ENCODE data around the gene KCNA4.
A peak's percentile ranks its signal among the peaks of the same experiment; 100 is the strongest.
"Not testable (repeated sequence)": the region's sequence is repeated elsewhere in the genome, so short reads cannot be mapped to it uniquely, and the experiment has no call there.

Gene KCNA4

GRCh38 chr11:30016588-30017363, at the start of gene KCNA4:
Gene KCNA4 (minus strand): TSS chr11:30017030. CDS start chr11:30012678, 4,352 bp downstream.
- DNase-seq (ENCODE audit: low read depth in 2 of 2): peak in 1 of 2 experiments; percentile 3

- no peak for DNase-seq (ENCODE audit: low read depth in 2 of 2)
Measured at GRCh38 chr11:30062103-30062502, 45.3 kb upstream of the KCNA4 start.

- DNase-seq (ENCODE audit: low read depth in 2 of 2): no peak
Measured at GRCh38 chr11:30059172-30059815, 42.5 kb upstream of the KCNA4 start.

- DNase-seq (ENCODE audit: low read depth in 2 of 2): no peak
Measured at GRCh38 chr11:30049214-30049613, 32.4 kb upstream of the KCNA4 start.

GRCh38 chr11:30046578-30046945, 29.7 kb upstream of the KCNA4 start:
- DNase-seq (ENCODE audit: low read depth in 2 of 2): no peak

GRCh38 chr11:30045921-30046577, 29.2 kb upstream of the KCNA4 start:
- DNase-seq (ENCODE audit: low read depth in 2 of 2): no peak

- DNase-seq (ENCODE audit: low read depth in 2 of 2): no peak
Measured at GRCh38 chr11:30045144-30045543, 28.3 kb upstream of the KCNA4 start.

GRCh38 chr11:30041171-30041570, 24.3 kb upstream of the KCNA4 start:
- DNase-seq (ENCODE audit: low read depth in 2 of 2): no peak

GRCh38 chr11:30034746-30035145, 17.9 kb upstream of the KCNA4 start:
- not testable (repeated sequence) for DNase-seq (ENCODE audit: low read depth in 2 of 2)

- DNase-seq (ENCODE audit: low read depth in 2 of 2): not testable (repeated sequence)
Measured at GRCh38 chr11:30034166-30034565, 17.3 kb upstream of the KCNA4 start.

GRCh38 chr11:30025396-30026139, 8.7 kb upstream of the KCNA4 start:
- no peak for DNase-seq (ENCODE audit: low read depth in 2 of 2)

- DNase-seq (ENCODE audit: low read depth in 2 of 2): no peak
Measured at GRCh38 chr11:30023074-30023473, 6.2 kb upstream of the KCNA4 start.

GRCh38 chr11:30019481-30019880, 2.7 kb upstream of the KCNA4 start:
- no peak for DNase-seq (ENCODE audit: low read depth in 2 of 2)

GRCh38 chr11:30018495-30018894, 1.7 kb upstream of the KCNA4 start:
- DNase-seq (ENCODE audit: low read depth in 2 of 2): no peak

GRCh38 chr11:30017445-30017895, 640 bp upstream of the KCNA4 start:
- no peak for DNase-seq (ENCODE audit: low read depth in 2 of 2)

- no peak for DNase-seq (ENCODE audit: low read depth in 2 of 2)
Measured at GRCh38 chr11:30015725-30016412, 961 bp downstream of the KCNA4 start.

- DNase-seq (ENCODE audit: low read depth in 2 of 2): no peak
Measured at GRCh38 chr11:30012346-30012745, 4.5 kb downstream of the KCNA4 start.

- DNase-seq (ENCODE audit: low read depth in 2 of 2): no peak
Measured at GRCh38 chr11:30009060-30009459, 7.8 kb downstream of the KCNA4 start.

GRCh38 chr11:30006876-30007275, 10.0 kb downstream of the KCNA4 start:
- DNase-seq (ENCODE audit: low read depth in 2 of 2): no peak

- no peak for DNase-seq (ENCODE audit: low read depth in 2 of 2)
Measured at GRCh38 chr11:30002157-30002785, 14.6 kb downstream of the KCNA4 start.

Measured in fibroblast of skin of left quadriceps (primary cell).